NCI-H2227 (cell line): ENCODE data around the gene CD7.
"Not testable (repeated sequence)": the region's sequence is repeated elsewhere in the genome, so short reads cannot be mapped to it uniquely, and the experiment has no call there.

Source experiments
- DNase-seq: peaks from one replicate; lab custom pipeline; 2025; ENCODE audit not compliant: unreplicated experiment; lab: John Stamatoyannopoulos, UW

CD7 gene

DNA sequence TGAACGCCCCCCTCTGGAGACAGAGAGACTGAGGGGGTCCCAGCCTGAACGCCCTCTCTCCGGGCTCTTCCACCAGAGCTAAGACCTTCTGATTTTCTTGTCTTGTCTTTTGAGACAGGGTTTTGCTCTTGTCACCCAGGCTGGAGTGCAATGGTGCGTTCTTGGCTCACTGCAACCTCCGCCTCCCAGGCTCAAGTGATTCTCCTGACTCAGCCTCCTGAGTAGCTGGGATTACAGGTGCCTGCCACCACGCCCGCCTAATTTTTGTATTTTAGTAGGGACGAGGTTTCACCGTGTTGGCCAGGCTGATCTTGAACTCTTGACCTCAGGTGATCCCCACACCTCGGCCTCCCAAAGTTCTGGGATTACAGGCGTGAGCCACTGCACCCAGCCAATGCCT, 30.6 kb upstream of the CD7 start:
- not testable (repeated sequence) for DNase-seq

DNA sequence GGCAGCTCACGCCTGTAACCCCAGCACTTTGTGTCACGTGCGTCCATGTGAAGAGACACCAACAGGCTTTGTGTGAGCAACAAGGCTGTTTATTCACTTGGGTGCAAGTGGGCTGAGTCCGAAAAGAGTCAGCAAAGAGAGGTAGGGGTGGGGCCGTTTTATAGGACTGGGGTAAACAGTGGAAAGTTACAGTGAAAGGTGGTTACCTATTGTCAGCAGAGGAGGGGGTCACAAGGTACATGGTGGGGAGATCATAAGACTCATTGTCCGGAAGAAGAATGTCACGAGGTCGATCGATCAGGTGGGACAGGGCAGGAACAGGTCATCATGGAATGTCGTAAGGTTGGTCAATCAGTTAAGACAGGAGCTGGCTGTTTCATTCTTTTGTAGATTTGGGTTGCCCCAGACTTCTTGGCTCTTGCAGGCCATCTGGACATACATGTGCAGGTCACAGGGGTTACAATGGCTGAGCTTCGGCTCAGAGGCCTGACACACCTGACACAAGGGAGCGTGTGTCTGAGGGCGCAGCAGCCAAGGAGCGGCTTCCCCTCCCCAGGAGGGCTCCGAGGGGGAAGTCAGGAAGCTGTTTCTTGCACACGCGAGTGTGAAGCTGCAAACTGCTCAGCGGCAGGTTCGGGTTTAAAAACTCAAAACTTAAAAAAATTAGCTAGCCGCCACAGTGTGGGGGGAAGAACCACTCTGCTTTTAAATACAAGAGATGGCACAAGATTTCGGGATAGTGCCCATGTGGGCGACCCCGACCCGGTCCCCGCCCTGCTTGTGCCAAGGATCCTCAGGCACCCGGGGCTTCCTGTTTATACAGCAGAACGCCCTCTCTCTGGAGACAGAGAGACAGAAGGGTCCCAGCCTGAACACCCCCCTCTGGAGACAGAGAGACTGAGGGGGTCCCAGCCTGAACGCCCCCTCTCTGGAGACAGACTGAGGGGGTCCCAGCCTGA, 29.2 kb upstream of the CD7 start:
- DNase-seq = no peak

DNA sequence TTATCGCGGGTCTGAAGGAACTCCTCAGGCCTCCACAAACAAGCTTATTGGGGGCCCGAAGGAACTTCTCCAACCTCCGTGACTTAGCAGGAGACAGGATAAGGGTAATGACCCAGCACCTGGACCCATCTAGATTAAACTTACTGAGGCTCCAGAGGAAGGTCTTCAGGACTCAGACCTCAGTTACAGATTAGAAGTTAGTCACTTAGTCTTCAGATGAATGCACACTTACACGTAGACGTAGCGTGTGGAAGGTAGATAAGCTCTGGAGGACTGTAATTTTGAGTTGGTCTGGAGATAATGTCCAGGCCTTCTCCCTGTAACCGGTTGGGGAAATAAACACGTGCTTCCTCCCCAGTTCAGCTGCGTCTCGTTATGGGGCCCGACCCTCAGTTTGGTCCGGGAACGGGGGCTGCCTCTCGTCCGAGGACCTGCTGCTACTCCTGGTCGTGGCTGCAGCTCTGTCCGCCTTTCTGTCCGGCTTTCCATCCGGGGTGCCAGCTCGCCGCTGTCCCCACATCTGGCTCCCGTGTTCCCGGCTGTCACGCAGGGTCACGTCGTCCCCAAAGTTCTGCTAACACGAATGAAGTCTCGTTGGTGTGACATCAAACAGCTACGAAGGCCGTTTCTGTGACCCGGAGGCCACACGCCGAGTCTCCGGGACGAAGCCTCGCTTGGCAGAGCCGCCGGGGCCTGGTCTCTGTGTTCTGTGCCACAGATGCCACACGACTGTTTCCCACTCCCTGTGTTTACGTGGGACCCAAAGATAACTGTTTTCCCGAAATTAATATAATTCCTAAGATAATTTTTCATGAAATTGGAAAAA, 28.0 kb upstream of the CD7 start:
- no peak for DNase-seq

DNA sequence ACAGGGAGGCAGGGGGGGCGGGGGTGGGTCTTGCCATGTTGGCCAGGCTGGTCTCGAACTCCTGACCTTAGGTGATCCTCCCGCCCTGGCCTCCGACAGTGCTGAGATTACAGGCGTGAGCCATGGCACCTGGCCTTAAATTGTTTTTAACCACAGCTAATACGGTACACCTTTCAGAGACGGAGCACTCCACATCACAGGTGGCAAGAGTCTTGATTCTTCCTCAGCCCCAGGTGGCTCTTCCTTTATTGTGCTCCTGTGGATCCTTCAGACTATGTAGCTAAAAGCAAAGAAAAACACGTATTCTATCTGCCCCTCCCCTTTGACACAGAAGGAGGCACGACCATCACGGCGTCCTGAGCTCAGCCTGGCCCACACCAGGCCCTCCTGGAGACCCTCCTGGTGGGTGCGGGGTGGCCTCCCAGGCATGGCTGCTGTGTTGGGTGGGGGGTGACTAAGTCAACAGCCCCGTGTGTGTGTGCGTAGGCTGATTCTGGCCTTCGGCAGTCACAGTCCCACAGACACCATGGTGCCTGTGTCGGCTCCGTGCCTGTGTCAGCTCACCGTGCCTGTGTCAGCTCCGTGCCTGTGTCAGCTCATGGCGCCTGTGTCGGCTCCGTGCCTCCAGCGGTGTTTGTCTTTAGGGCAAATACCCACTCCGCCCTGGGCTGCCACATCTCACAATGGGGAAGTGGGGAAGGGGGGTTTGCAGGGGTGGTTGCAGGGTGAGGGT, 26.9 kb upstream of the CD7 start:
- no peak for DNase-seq

DNA sequence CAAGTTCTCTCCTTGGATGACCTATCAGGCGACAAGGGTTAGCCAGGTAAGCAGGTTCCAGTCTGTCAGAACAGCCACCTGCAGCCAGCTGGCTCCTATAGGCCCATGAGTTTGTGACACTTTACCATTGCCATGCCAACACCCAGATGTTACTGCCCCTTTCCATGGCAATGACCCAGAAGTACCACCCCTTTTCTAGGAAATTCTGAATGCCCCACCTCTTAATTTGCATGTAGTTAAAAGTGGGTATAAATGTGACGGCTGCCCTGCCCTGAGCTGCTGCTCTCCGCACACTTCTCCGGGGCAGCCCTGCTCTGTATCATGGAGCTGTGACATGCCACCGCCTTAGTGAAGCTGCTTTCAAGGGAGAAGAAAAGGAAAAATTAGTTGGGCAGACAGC, 26.2 kb upstream of the CD7 start:
- DNase-seq = no peak

DNA sequence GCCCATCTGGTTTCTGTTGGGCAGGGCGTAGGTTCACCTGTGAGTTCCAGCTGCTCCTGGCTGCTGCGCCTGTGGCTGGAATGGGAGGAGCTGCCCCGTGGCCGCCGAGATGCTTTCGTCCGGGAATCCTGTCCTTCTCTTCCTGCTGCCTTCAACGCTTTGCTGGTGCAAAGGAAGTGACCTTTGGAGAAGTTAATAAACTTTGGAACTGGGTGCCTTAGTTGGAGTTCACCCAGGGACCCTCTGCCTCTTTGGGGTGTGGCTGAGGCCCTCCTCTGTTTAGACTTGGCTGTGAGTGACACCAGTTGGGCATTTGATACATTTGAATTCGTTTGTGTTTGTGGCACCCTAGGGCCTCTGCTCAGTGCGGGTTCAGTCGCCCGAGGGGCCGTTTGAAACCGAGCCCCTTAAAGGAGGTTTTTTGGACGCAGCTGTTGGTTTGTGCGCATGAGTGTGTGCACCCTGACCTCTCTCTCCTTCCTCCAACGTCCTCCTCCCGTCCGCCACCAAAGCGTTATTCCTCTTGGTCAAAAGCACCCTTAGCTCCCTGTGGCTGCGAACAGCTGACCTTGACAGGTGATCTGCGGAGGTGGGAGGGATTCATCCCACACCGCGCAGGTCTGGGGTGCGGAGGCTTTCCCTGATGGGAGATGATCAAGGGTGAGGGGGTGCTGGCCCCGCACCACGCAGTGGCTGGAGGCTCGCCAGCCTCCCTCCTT, 25.1 kb upstream of the CD7 start:
- no peak for DNase-seq

DNA sequence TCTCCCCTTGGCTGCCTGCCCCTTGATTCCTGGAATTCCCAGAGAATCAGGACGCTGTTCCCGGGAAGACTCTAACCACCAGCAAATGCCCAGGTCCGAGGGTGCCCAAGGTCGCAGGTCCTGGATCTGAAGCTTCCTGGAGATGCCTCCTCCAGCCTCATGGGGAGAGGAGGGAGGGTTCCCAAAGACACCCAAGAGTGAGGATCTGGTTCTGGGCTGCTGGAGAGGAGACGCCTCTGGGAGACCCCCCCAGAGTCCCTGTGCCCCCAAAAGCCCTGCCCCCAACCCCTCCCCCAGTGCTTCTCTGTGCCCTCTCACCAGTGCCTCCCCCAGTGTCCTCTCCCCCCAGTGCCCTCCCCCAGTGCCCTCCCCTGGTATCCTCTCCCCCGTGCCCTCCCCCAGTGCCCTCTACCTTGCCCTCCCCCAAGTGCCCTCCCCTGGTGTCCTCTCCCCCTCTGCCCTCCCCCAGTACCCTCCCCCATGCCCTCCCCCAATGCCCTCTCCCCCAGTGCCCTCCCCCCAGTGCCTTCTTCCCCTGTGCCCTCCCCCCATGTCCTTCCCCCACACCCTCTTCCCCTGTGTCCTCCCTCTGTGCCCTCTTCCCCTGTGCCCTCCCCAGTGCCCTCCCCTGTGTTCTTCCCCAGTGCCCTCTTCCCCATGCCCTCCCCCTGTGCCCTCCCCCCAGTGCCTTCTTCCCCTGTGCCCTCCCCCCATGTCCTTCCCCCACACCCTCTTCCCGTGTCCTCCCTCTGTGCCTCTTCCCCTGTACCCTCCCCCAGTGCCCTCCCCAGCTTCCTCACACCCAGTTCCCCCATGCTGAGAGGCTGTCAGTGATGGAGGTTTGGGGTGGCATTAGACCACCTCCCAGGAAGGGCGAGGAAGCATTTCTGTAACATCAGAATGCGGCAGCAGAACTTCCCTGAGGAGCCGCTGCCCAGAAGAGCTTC, 22.5 kb upstream of the CD7 start:
- no peak for DNase-seq

DNA sequence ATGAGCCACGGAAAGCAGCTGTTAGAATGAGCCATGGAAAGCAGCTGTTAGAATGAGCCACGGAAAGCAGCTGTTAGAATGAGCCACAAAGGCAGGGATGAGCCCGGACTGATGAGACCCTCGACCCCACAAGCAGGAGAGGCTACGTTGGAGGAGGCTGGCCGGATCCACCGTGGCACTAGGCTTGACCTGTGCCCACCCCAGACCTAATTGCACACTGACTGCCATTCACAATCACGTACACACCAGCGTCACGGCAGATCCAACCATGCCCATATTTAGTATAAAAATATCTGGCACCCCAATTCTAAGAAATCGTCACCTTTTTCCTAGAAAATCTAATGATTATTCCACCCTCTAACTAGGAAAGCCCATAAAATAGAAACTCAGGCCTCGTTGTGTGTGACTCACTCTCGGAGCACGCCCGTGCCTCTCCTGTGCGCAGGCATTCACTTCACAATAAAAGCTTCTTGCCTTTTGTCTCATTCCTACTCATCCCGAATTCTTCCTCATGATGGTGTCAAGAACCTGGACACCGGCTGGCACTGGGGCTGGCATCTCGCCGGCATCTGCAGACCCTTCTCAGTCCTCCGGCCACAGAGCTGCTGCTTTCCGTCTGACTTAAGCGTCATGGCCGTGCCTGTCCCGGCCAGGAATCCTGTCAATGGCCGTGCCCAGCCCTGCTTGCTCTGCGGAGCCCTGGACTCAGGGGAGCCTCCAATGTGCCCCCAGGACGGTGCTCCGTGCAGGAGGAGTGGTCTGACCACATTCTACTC, 21.6 kb upstream of the CD7 start:
- DNase-seq = peak; percentile 21

DNA sequence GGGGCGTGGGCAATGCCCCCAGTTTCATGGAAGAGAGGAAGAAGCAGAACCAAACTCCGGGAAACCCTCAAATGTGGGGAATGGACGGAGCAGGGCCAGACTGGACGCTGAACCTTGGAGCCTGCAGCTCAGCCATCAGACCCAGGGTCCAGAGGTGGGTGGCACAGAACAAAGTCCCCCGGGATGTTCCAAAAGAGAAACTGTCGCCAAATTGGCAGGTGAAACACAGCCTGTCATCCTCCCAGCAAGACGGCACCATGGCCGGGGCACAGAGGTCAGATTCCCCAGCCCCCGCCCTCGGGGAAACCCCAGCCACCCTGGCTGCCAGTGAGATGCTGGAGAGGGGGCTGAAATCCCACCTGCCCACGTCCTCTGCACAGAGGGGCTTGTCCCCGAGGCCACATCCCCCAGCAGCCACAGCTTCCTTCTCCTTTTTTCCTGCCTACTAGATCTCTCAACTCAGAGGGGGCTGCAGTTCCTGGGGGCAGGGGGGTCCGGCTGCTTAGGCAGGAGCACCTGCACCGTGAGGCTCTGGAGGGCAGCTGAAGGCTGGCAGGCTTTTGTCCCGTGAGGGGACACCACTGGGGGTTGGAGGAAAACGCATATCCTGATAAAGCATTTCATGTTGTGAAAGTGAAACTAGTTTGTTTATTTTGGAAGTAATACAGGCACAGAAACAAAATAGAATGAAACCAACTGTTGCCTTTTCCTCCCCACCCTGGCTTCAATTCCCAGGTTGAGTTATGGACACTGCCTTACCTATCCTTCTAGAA, 17.4 kb upstream of the CD7 start:
- no peak for DNase-seq

DNA sequence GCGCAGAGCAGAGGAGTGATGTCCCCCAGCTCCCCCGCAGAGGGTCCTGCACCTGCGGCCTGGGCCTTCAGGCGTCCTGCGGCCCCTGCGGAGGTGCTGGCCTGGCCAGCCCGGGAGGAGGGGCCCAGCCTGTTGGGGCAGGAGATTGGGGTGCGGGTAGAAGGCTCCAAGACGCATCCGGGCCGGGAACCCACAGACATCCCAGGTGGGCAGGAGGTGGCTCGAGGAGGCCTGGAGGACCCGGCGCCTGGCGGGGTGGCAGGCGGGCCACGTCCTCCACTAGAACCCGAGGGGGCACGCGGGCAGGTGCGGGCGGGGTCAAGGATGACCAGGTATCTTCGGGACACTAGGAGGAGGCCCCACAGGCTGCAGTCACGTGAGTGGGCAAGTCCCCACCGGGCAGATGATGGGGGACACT, 16.8 kb upstream of the CD7 start:
- no peak for DNase-seq

DNA sequence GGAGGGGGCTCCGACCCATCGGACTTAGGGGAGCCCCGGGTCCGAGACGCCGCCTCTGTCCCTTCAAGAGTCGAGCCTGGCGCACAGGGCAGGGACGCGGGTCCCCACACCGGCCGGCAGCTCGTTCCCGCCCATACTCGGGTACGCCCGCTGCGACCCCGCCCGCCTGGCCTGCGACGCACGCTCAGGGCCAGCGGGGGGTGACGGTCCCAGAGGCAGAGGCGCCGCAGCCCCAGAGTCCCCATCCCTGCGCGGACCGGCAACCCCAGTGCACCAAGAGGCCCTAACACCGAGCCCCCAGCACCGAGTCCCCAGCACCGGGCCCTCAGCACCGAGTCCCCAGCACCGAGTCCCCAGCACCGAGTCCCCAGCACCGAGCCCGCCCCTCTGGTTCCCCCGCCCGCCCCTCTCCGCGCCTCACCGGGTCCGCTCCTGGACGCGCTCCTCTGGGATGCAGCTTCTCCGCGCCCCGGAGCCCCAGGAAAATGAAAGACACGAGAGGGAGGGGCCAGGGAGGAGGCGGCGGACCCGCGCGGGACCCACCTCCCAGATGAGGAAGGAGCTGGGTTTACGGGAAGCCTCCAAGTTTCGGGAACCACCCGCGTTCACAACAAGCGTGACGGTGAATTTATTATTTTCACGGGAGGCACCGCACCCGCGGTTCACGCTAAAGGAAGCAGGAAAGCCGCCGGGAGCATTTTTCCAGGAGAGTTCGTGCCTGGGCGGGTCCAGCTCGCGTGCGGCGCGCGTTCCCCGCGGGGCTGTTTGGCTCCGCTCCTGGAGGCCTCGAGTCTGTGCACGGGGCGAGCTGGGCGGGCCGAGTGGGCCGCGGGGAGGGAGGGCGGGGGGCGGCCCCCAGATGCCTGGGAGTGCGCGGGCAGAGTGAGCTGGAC, 16.1 kb upstream of the CD7 start, which contains the start of gene SECTM1:
Gene SECTM1 (minus strand): TSS at position 488 of the 893 bp plus-strand sequence. CDS start 6,526 bp downstream, outside the sequence.
- DNase-seq = no peak

DNA sequence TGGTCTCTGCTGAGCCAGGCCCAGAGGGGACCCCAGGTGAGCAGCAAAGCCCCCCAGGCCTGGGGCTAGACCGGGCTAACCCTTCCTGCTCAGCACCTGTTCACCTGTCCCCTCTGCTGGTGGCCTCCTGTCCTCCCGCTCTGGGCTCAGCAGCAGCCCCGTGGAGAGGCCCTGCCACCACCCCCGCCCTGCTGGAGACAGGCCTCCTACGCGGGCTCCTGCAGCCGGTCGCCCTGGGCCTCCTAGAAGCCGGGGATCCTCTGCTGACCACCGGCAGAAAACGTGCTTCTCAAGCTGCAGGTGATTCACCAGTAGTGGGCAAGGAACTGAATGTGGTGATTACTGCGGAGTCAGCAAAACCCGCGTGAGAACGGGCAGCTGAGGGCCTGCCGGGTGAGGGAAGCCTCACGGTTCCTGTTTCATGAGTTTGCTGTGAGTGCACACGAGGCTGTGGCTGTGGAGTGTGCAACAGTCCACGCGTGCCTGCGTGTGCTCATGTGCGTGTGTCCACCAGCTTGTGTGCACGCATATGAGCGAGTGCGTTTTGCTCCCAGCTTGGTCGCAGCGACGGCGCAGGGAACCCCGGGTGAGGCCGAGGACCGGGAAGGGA, 15.4 kb upstream of the CD7 start:
- no peak for DNase-seq

DNA sequence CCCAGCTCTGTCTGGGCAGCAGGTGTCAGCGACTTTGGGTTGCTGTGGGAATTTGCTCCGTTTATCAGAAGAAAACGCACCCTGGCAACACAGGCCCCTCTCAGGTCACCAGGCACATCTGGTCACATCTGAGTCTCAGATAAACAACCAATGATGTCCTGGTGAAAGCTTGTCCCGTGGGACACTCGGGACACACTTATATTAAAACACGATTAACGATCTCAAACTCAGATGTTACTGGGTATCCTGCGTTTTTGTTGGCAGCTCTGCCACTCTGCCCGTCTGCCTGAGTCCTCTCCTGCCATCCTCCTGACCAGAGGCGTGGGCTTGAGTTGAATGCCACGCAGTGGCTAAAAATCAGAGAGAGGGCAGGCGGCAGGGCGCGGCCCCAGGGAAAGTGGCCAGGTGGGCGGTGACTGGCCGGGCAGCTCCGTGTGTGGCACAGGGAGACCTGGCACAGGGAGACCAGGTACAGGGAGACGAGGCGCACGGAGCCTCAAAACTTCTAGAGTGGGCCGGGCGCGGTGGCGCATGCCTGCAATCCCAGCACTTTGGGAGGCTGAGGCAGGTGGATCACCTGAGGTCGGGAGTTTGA, 14.0 kb upstream of the CD7 start:
- no peak for DNase-seq

DNA sequence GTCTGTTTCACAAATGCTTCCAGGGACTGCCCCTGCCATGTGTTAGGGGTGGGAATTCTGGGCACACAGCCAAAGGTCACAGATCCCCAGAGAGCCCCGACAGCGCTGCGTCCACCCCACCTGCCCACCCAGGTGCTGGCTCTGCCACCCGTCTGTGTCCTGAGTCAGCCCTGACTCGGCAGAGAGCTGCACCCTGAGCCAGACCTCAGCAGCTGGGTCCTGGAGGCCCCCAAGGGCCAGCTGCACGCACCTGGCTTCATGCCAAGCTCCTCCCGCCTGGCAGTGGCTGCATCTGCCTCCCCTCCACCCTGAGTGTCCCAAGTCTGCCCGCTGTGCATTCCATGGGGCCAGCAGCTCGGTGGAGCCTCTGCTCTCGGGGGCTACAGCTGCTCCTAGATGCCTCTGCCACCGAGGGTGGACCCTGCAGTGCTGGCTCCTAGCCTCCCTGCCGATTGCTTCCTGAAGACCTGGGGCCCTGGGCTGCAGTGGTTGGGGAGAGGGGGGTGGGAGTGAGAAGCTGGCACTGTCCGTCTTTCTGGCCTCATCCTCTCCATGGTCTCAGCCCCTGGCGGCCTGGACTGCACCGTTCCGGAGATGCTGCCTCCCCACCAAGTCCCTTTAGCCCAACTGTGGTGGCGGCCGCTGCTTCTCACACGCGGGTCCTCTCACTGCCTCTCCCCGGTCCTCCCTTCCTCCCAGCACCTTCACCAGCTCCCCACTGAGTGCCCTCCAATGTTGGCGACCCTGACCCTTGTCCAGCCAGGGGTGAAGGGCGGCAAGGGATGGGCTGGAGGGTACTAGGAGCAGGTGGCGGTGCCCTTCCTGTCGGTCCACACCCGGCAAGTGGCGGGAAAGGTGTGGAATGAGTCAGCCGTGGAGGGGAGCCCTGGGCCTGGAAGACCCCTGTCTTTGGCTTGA, 13.2 kb upstream of the CD7 start:
- peak; percentile 78 for DNase-seq

DNA sequence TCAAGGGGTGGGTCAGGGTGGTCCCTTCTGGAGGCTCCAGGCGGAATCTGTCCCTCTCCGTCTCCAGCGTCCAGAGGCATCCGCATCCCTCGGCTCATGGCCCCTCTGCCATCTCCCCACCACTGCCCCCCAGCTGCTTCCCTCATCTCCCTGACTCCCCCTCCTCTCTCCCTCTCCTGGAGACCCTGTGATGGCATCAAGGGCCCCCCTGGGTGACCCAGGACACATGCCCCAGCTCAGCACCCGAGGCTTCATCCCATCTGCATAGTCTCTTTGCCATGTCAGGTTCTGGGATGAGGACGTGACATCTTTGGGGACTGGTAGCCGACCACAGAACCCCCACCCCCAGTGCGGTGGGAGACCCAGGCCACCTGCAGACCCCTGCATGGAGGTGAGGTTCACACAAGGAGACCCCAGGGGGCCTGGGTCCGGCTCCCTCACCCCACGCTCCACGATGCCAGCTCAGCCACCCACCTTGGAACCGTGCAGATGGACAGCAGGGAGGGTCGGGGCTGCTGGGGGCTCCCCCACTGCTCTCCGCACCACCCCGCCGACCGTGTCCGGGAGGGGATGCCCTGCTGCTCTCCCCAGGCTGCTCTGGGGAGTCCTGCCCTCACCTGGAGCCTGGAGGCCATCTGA, 12.4 kb upstream of the CD7 start:
- DNase-seq = no peak
